HG02763 (cell line): ENCODE measurements around the gene DPH3.

Source experiments
- ATAC-seq: cut with Tn5 transposase; IDR thresholded peaks from one replicate; pipeline ENCODE4 v1.9.1; 2021; ENCODE audit warnings: mild to moderate bottlenecking, moderate library complexity; ENCODE audit not compliant: unreplicated experiment

The DPH3 gene

GRCh38 chr3:16257309-16257708 is 7.4 kb downstream of the DPH3 start:
- no peak for ATAC-seq

DNA sequence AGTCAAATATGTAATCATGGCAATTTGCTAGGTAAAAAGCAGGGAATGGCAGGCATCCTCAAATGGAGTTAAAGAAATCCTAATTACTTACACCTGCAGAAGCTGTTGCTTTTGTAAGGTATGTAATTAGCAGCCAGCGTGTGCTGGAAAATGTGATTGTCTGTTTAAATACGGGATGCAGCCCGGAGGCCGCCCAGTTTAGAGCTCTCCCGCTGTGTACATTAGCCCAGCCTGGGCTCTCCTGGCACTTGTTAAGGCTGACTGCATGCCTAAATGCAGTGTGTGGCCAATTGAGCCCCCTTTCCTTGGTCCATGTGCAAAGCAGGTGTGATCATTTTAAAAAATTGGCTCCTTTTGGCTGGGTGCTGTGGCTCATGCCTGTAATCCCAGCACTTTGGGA is 9.0 kb downstream of the DPH3 start:
- no peak for ATAC-seq

DNA sequence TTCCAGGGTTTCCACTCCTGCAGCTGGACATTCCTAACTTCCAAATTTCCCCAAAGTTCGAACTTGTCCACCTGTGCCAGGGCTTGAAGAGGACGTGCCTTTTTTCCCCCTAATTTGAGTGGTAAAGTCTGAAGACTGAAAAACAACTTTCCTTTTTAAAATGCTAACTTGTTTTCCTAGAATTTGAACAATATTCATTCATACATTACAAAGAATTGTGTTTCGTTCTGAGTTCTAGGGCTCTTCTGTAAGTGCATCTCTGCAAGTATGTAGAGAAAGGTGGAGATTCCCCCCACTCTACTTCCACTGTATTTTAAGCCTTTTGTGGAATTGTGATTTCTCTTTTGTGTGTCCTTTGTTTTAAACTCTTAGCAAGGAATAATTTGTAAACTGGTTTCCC is 9.4 kb downstream of the DPH3 start:
- ATAC-seq, result no peak

- ATAC-seq, result no peak
Observed at GRCh38 chr3:16254916-16255315, 9.8 kb downstream of the DPH3 start.

- ATAC-seq, result no peak
Observed at GRCh38 chr3:16253601-16254000, 11.1 kb downstream of the DPH3 start.

GRCh38 chr3:16252988-16253387 is 11.8 kb downstream of the DPH3 start:
- no peak for ATAC-seq

- ATAC-seq, result peak; percentile 35
Observed at GRCh38 chr3:16252243-16252978, 12.3 kb downstream of the DPH3 start.

DNA sequence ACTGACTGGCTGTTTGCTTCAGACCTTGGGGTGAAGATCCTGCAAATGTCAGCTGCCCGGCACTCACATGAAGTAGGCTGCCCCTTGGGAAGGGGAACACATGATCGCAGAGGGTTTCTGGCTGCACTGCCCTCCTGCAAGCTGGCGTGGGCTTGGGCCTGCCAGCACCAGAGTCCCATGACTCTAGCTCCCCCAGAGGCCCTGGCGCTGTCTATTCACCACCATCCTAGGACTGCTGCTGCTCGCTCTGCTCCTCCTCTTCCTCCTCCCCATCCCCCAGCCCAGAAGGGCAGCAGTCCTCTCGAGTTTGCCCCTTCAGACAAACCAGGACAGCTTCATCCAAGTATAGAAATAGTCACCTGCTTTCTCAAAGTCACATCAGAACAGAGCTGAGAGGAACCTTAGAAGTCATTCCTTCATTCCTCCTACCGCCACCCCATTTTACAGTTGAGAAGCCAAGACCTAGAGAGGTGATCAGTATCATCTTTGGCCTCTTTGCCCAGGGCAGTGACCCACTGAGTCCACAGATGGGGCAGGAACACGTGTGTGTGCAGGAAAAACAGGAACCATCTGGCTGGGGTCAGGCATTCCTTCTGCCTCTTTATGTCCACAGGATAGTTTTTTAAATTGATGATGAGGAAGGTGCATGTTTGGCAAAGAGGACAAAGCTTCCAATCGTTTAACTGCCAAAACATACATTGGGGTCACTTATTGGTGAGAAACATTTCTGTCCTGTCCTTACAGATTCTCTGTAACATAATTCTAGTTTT is 13.2 kb downstream of the DPH3 start:
- ATAC-seq, result no peak

- no peak for ATAC-seq
Observed at GRCh38 chr3:16249886-16250285, 14.9 kb downstream of the DPH3 start.

- no peak for ATAC-seq
Observed at GRCh38 chr3:16249336-16249735, 15.4 kb downstream of the DPH3 start.

DNA sequence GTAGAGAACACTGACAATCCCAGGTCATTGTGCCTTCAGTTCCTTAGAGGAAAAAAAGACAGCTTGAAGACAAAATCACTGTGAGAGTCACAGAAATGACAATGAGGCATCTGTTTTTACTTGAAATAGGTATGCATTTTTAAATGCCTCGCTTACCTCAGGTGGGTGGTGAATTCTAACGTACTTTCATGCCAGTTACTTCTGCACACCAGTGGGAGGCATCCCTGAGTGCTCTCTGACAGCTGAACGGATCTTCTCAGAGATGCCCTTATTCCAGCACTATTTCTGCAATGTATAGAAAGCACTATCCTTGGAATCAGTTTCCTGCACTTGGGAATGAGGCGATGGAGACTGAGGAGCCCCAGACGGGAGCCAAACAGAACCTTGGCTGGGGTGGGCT is 16.2 kb downstream of the DPH3 start:
- no peak for ATAC-seq

DNA sequence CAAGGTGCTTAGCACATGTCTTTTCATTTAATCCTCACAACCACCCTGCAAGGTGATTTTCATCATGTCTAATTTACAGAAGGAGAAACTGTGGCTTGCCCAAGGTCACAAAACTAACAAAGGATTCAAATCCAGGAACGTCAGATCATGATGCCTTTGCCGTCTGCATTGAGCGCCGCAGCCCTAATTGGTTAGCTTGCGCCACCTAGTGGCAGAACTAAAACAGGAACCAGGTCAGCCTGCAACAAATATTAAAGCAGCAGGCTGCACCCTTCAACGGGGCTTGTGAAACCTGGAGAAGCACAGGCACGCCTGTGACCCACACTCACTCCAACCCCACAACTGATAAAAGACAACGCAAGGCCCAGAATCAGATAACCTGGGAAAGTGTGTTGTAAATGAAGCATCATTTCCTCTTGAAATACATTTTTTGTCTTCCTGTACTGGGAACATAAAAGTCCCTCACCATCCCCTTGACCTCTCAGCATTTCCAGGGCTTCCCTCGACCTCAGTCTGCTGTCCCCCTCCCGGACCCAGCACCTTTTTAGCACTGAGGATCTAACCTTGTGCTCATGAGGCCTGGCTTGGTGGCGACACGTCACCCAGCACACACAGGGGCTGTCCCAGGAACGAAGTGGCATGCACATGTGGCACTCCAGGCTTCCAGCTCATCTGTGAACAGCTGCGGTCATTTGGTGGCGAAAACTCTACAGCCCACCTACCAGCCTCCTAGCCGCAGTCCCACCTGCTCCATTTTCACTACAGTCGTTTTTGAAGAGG is 17.3 kb downstream of the DPH3 start:
- peak; percentile 67 for ATAC-seq

DNA sequence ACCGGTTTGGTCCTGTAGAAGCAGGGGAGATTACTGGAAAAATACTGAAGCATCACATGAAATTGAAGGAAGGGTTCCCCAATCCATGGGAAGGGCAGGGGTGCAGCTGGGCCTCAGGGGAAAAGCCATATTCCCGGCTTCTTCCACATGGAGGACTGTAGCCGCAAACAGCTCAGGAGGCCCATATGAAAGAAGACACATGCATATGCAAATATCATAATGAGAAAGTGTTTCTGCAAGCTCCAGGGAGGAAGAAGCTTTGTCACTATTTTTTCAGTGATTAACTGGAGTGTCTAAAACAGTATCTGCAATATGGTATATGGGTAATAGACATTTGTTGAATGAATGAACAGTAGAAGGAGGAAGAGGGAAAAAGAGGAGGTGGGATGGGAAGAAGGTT is 19.1 kb downstream of the DPH3 start:
- ATAC-seq, result no peak

GRCh38 chr3:16243706-16244490 is 20.8 kb downstream of the DPH3 start:
- no peak for ATAC-seq

GRCh38 chr3:16242177-16242576 is 22.6 kb downstream of the DPH3 start:
- no peak for ATAC-seq

GRCh38 chr3:16241225-16241624 is 23.5 kb downstream of the DPH3 start:
- ATAC-seq, result no peak

DNA sequence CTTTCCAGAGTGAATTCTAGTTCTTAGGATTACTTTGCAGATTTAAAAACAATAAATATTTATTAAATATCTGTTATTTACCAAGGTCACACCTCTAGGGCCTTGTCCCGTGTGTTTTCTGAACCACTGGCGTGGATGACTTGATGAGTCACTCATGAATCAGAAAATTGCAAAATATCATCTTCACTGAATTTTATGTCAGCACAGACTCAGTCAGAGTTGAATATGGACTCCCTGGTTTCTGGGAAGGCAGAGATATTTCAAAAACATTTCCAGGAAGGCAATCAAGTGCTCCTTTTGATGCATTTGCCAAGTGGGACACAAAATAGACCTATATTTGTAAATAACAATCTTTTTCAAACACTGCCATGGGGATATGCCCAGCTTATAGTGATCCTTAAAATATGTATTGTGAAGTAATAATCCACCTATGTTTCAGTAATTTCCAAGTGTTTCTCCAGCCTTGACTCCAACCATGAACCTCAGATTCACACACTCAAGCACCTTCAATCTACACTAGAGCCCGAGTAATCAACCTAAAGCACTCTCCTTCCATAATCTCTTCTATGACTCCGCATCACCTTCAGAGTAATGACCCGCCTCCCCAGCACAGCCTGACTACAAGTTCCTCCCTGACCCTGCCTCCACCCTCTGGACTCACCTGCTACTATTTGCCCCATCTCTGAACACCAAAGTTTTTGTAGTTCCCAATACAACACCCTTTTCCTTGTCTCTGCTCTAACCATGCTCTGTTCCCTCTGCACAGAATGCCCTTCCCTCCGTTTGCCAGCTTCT is 24.3 kb downstream of the DPH3 start:
- ATAC-seq, result no peak

- ATAC-seq, result no peak
Observed at GRCh38 chr3:16239780-16240179, 25.0 kb downstream of the DPH3 start.

DNA sequence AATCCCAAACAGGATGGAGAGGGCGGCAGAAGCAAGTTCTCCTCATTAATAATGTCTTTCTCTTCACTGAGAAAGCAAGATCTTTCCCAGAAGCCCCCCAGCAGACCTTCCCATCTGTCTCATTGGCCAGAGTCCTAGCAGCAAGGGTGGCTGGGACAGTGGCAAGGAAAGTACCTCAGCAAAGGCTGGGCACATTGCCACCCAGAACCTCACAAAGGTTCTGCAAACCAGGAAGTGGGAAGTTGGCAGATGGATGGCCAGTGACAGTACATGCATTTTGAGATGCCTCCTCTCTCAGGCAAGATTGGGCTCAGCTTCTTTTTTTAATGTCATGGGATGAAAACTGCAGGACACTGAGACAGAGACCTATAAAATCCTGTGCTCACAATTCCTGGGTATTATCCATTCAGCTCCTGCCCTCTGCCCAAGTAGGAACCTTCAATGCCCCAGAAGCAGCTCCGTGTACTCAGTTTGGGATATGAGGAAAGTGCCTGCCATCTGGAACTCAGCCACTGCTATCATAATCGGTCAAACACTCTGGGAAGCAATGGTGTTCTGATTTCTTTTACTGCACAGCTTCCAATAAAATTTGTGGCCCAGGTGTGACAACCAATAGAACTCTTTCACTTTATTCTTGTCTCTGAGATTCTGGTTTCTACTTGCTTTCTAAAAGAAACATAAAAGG is 25.5 kb downstream of the DPH3 start:
- ATAC-seq, result no peak
